IMR-90 (cell line): ENCODE measurements around the gene SP140L. TPM values are rescaled to one million over a fixed set of nuclear protein-coding genes. Genes with fewer than 3 reads are reported as not detected.
A peak's percentile ranks its signal among the peaks of the same experiment; 100 is the strongest.

Experiments used
- ATAC-seq: fragments of 200-7000 bp; cut with Tn5 transposase; 2 replicates; pipeline ENCODE4 v1.9.1; 2020; ENCODE audit warnings: low read depth, mild to moderate bottlenecking, moderate library complexity
- BruUV-seq: library from RNA; stranded (reverse); fragments of 400-500 nt; replicated peaks from 2 replicates; lab custom pipeline; 2021; lab: Mats Ljungman, UMichigan
- CTCF ChIA-PET: fragments of 300-600 bp; formaldehyde crosslinking; extraction: SDS; loops from one replicate; lab custom pipeline; 2021; ENCODE audit warnings: antibody characterized with exemption; lab: Yijun Ruan, JAX
- POLR2A ChIA-PET: fragments of 300-600 bp; sonication (Branson Sonifier 250); formaldehyde crosslinking; loops from one replicate; lab custom pipeline; 2022; ENCODE audit warnings: antibody characterized with exemption; ENCODE audit not compliant: unreplicated experiment; lab: Charles Lee
- DNase-seq: peaks from one replicate; pipeline ENCODE4 v3.0.0; 2013
- H2AFZ ChIP-seq: replicated peaks from 2 replicates; pipeline ENCODE3; 2013; ENCODE audit warnings: low read length, mild to moderate bottlenecking; ENCODE audit not compliant: poor library complexity
- H2AK5ac ChIP-seq: 2 replicates; pipeline ENCODE4 v1.6.1; 2013; ENCODE audit warnings: low read depth, low read length, inconsistent platforms
- H2AK9ac ChIP-seq: replicated peaks from 2 replicates; pipeline ENCODE3; 2013; ENCODE audit warnings: mild to moderate bottlenecking, low read depth, low read length, moderate library complexity; ENCODE audit not compliant: poor library complexity
- H2BK120ac ChIP-seq: 2 replicates; pipeline ENCODE4 v1.6.1; 2013; ENCODE audit warnings: low read depth, low read length, inconsistent platforms
- H2BK15ac ChIP-seq: 3 replicates; pipeline ENCODE4 v1.6.1; 2013; ENCODE audit warnings: low read depth, low read length, inconsistent platforms
- H2BK20ac ChIP-seq: 2 replicates; pipeline ENCODE4 v1.6.1; 2013; ENCODE audit warnings: low read depth, mild to moderate bottlenecking, inconsistent platforms, low read length, moderate library complexity
- H2BK5ac ChIP-seq: 2 replicates; pipeline ENCODE4 v1.6.1; 2013; ENCODE audit warnings: mild to moderate bottlenecking, low read depth, low read length, inconsistent platforms; ENCODE audit not compliant: poor library complexity, severe bottlenecking
- H3K14ac ChIP-seq: replicated peaks from 2 replicates; pipeline ENCODE4 v1.6.1; 2013; ENCODE audit warnings: low read depth, low read length, inconsistent platforms
- H3K18ac ChIP-seq: 2 replicates; pipeline ENCODE4 v1.6.1; 2013; ENCODE audit warnings: low read depth, low read length, control low read depth
- H3K23ac ChIP-seq: 2 replicates; pipeline ENCODE4 v1.6.1; 2013; ENCODE audit warnings: low read depth, low read length, inconsistent platforms
- H3K27ac ChIP-seq: 2 replicates; pipeline ENCODE4 v1.5.1; 2013; ENCODE audit warnings: mild to moderate bottlenecking, control low read depth, low read length; ENCODE audit not compliant: insufficient read depth
- H3K27me3 ChIP-seq: 2 replicates; pipeline ENCODE4 v1.6.1; 2013; ENCODE audit warnings: low read length; ENCODE audit not compliant: control insufficient read depth, insufficient read depth
- H3K36me3 ChIP-seq: 2 replicates; pipeline ENCODE4 v1.6.1; 2013; ENCODE audit warnings: low read length, mixed read lengths; ENCODE audit not compliant: control insufficient read depth, insufficient read depth
- H3K4ac ChIP-seq: 2 replicates; pipeline ENCODE4 v1.6.1; 2013; ENCODE audit warnings: low read depth, low read length, inconsistent platforms
- H3K4me1 ChIP-seq: 2 replicates; pipeline ENCODE4 v1.6.1; 2013; ENCODE audit warnings: low read length, mixed read lengths; ENCODE audit not compliant: control insufficient read depth, insufficient read depth
- H3K4me2 ChIP-seq: 2 replicates; pipeline ENCODE4 v1.6.1; 2013; ENCODE audit warnings: low read depth, mild to moderate bottlenecking, control low read depth, low read length, moderate library complexity
- H3K4me3 ChIP-seq: 2 replicates; pipeline ENCODE4 v1.5.1; 2013; ENCODE audit warnings: low read depth, mild to moderate bottlenecking, control low read depth, low read length, moderate library complexity; ENCODE audit not compliant: insufficient read depth
- H3K56ac ChIP-seq: 2 replicates; pipeline ENCODE4 v1.6.1; 2013; ENCODE audit warnings: low read length, inconsistent platforms; ENCODE audit not compliant: insufficient read depth; ENCODE audit errors: extremely low read depth
- H3K79me1 ChIP-seq, 2 experiments: 2 replicates each; pipeline ENCODE4 v1.6.1; 2013; ENCODE audit warnings: low read length in 2 of 2, inconsistent platforms in 1 of 2, low read depth in 1 of 2
- H3K9ac ChIP-seq: 2 replicates; pipeline ENCODE4 v1.6.1; 2013; ENCODE audit warnings: low read depth, low read length, control low read depth
- H3K9me1 ChIP-seq: 2 replicates; pipeline ENCODE4 v1.6.1; 2013; ENCODE audit warnings: low read length, inconsistent platforms; ENCODE audit not compliant: insufficient read depth
- H3K9me3 ChIP-seq: 2 replicates; pipeline ENCODE4 v1.6.1; 2013; ENCODE audit warnings: low read length; ENCODE audit not compliant: control insufficient read depth, insufficient read depth
- H4K20me1 ChIP-seq: 2 replicates; pipeline ENCODE4 v1.6.1; 2013; ENCODE audit warnings: low read length, inconsistent platforms; ENCODE audit not compliant: insufficient read depth
- H4K5ac ChIP-seq: 2 replicates; pipeline ENCODE4 v1.6.1; 2013; ENCODE audit warnings: mild to moderate bottlenecking, low read depth, low read length, control low read depth
- H4K8ac ChIP-seq, 2 experiments: 2 replicates each; pipeline ENCODE4 v1.6.1; 2013; ENCODE audit warnings: low read depth in 2 of 2, low read length in 2 of 2, control low read depth in 1 of 2, inconsistent platforms in 1 of 2
- H4K91ac ChIP-seq: 2 replicates; pipeline ENCODE4 v1.6.1; 2013; ENCODE audit warnings: low read depth, low read length, inconsistent platforms; ENCODE audit not compliant: insufficient read depth
- MAZ ChIP-seq: IDR thresholded peaks from 2 replicates; pipeline ENCODE4 v1.6.1; 2012; ENCODE audit warnings: low read depth, mild to moderate bottlenecking, low read length, improper control_type of control experiment, moderate library complexity, borderline replicate concordance
- POLR2A ChIP-seq: IDR thresholded peaks from 2 replicates; pipeline ENCODE4 v1.6.1; 2012; ENCODE audit warnings: mild to moderate bottlenecking, low read depth, low read length
- WGBS, 2 experiments: methylation state at CpG; one replicate each; pipeline versions ENCODE4 v1.1.5 to v1.1.7; 2013; ENCODE audit warnings: missing lambda C conversion rate in 2 of 2; ENCODE audit not compliant: insufficient read length in 1 of 2; ENCODE audit errors: extremely low coverage in 2 of 2; 5-methylcytosine and 5-hydroxymethylcytosine counted together
- dilution Hi-C: fragments of 300-500 bp; cut with HindIII; formaldehyde crosslinking; loops from one replicate; pipeline ENCODE4 v1.14.3; 2018; ENCODE audit warnings: low sequenced_read_pairs; ENCODE audit not compliant: unreplicated experiment
- in situ Hi-C: fragments of 300-500 bp; cut with MboI; formaldehyde crosslinking; loops from 3 replicates; pipeline ENCODE4 v1.14.3; 2019; ENCODE audit warnings: low sequenced_read_pairs, inconsistent platforms, mixed read lengths
- intact Hi-C: fragments of 100-400 bp; cut with micrococcal nuclease; formaldehyde crosslinking; loops from 2 replicates; pipeline ENCODE4 v1.10.0; 2022
- polyA plus RNA-seq, 3 experiments: library from polyadenylated mRNA; depleted of rRNA; stranded (reverse); fragments of >200 nt; gene quantifications; 2 replicates each; pipeline ENCODE4 v1.2.3, GENCODE V29; 2012; ENCODE audit warnings: low replicate concordance in 1 of 3
- total RNA-seq: library from RNA; depleted of rRNA; stranded (reverse); fragments of >200 nt; gene quantifications from 2 replicates; pipeline ENCODE4 v1.2.3, GENCODE V29; 2012

SP140L gene
- total and polyA plus RNA-seq, 2 of the 4 experiments (the other 2 are of a cell fraction), result 5.4 to 11.2 TPM

- Histone ChIP-seq H2BK15ac (no peak overlapping the region), H3K9ac (no peak overlapping the region), H3K36me3 (peaks cover 18% of the 10 kb centered on the region), H3K4me2 (no peak overlapping the region), H3K4ac (no peak overlapping the region), H3K56ac (no peak overlapping the region), H2BK20ac (no peak overlapping the region), H3K27me3 (no peaks in the 10 kb centered on the region), H2BK5ac (no peak overlapping the region), H4K91ac (no peak overlapping the region), H2AK9ac (no peak overlapping the region), H2AK5ac (no peak overlapping the region), H2BK120ac (no peak overlapping the region), H4K20me1 (no peaks in the 10 kb centered on the region), H3K9me3 (no peaks in the 10 kb centered on the region), H3K18ac (no peak overlapping the region), H3K9me1 (peaks cover 3% of the 10 kb centered on the region), H3K4me1 (peaks cover 6% of the 10 kb centered on the region), H3K4me3 (no peak overlapping the region), H3K27ac (no peak overlapping the region), H4K5ac (no peak overlapping the region), H3K14ac (no peak overlapping the region), H3K79me1 (peaks cover 14 to 43% of the 10 kb centered on the region in 2 experiments; a peak in 3 of 4 replicates), H3K23ac (no peak overlapping the region), H4K8ac (no peak overlapping the region), H2AFZ (no peak overlapping the region)
- ChIA-PET POLR2A (no interaction called here), CTCF (no interaction called here)
- no TSS peak for BruUV-seq
- ATAC-seq, result peak; percentile 82
- peak; percentile 78 for DNase-seq
- no CpG with 5 or more reads among the region's 2 CpGs for WGBS, 2 experiments
- TF ChIP-seq MAZ (no peak), POLR2A (no peak)
- in situ Hi-C loops (no loop called here), dilution Hi-C loops (no loop called here), intact Hi-C loops (no loop called here)
Measured at GRCh38 chr2:230443541-230443940, 116.5 kb downstream of the SP140L start.
